HG03460 (cell line): Measurements from ENCODE around the gene TMEM204.

Experiments used
- ATAC-seq: cut with Tn5 transposase; IDR thresholded peaks from one replicate; pipeline ENCODE4 v1.9.1; 2021; ENCODE audit not compliant: unreplicated experiment

TMEM204 gene

DNA sequence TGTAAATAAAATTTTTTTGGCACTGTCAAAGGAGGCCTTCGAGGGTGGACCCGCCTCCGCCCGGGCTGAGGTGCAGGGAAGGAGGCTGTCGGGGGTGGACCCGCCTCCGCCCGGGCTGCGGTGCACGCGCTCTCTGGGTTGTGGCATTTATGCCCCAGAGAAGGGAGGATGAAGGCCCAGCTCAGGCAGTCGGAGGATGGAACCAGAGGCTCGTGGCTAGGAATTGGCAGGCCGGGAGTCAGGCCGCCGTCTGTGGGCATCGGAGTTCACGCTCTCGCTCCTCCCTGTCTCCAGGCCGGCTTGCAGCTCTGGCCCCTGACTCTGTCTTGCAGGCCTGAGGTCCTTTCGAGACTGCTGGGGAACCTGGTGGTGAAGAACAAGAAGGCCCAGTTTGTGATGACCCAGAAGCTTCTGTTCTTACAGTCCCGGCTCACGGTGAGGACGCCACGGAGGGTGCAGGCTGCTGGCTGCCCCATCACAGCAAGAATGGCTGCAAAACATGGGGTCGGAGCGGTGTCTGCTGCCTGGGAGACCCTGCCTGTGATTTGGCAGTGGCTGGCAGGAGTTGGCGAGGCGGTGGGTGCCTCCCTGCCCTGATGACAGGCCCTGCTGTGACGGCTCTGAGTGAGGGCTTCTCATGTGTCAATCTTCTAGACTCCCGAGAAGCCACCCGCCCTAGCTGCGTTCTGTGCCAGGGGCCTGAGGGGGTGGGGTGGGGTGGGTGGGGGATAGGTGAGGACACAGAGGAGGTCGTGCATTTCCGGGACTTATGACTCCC is 34.4 kb upstream of the TMEM204 start:
- no peak for ATAC-seq

DNA sequence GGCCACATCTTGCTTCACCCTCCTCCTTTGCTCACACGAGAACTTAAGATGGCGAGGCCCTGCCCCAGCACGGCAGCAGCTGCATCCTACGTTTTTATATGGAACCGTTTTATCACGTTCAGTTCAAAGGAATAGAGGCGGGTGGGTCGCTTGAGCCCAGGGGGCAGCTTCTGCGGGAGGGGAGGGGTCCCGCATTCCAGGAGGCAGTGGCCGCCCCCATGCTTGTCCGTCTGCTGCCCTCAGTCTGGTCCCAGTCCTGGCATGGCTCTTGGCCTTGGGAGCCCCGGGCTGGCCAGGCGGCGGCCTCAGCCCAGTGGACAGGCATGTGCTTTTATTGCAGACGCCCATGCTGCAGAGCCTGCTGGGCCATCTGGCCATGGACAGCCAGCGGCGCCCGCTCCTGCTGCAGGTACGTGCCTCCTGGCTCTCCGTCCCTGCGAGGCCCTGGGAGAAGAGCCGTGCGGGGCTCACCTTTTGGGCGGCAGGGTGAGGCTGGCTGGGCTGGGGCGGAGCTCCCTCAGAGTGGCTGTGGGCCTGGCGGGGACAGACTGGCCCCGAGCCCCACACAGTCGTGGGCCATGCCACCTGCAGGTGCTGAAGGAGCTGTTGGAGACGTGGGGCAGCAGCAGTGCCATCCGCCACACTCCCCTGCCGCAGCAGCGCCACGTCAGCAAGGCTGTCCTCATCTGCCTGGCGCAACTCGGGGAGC is 33.6 kb upstream of the TMEM204 start:
- no peak for ATAC-seq

DNA sequence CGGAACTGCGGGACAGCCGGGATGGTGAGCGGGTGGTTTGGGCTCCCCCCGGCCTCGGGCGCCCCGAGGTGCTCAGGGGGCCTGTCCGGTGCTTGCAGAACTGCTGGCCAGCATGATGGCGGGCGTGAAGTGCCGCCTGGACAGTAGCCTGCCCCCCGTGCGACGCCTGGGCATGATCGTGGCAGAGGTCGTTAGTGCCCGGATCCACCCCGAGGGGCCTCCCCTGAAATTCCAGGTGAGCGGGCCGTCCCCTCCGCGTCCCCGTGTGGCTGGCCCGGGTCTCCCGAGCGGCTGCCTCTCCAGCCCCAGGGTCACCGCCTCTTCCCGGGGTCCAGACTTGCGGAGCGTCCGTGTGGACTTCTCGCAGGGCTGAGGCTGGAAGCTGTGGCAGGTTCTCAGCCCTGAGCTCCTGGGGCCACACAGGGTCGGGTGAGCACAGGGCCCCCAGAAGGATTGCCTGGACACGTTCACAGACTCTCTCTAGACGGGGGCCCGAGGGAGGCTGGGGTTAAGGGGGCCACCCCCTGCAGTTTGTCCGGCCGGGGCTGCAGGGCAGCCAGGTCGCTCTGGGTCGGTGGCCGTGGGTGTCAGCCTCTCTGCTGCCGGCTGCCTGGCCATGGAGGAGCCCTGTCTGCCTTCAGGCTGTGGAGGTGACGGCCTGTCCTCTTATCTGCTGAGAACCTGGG is 32.9 kb upstream of the TMEM204 start:
- no peak for ATAC-seq

GRCh38 chr16:1501630-1502029 is 31.8 kb upstream of the TMEM204 start:
- ATAC-seq = no peak

GRCh38 chr16:1502092-1503004 is 31.1 kb upstream of the TMEM204 start:
- ATAC-seq = no peak

DNA sequence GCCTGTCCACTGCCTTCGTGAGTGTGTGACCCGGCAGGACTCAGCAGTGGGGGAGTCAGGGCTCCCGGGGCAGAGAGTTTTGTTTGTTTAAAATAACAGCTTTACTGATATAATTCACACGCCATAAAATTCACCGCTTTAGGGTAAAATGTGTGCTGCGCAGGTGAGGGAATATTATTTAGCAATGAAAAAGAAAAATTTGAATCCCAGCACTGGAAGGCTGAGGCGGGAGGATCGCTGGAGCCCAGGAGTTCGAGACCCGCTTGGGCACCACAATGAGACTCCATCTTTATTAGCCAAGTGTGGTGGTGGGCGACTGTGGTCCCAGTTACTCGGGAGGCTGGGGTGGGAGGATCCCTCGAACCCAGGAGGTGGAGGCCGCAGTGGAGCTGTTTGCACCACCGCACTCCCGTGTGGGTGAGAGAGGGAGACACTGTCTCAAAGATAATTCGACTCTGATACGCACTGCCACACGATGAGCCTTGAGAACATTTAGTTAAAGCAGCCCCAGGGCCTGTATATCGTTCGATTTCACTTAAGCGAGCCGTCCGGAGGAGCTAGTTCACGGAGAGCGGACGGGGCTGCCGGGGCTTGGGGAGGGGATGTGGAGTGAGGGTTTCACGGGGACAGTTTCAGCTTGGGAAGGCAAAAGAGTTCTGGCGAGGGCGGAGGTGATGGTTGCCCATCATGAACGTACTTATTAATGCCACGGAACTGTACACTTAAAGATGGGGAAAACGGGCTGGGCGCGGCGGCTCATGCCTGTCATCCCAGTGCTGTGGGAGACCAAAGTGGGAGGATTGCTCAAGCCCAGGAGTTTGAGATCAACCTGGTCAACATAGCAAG is 30.1 kb upstream of the TMEM204 start:
- ATAC-seq = no peak

- no peak for ATAC-seq
Observed at GRCh38 chr16:1505073-1505844, 28.2 kb upstream of the TMEM204 start.

GRCh38 chr16:1505912-1506311 is 27.6 kb upstream of the TMEM204 start:
- ATAC-seq = no peak

DNA sequence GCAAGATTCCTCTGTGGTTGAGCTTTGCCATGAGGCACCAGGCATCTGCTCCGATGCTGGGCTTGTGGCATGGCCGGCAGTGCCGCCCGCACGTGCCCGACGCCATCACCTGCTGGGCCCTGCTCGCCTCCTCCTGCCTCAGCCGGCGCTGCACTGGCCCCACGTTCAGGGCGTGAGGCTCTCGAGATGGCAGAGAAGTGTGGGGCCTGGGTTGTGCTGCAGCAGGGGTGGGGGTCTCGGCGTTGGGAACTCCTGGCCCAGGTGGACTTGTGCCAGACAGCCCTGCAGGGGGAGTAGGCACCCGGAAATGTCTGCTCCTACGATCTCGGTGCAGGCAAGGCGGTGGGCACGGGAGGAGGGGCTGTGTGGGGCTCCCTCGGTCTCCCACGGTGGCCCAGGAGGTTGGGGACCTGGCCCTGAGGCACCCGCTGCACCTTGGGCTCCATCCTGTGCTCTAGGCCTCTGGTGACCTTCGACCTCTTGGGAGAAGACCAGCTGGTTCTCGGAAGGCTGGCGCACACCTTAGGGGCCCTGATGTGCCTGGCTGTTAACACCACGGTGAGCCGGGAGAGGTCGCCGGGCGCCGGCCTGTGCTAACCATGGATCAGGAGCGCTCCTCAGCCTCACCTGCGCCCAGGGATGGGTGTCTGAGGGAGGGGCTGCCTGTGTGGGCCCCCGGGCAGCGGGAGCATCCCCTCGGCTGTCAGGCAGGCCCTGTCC is 26.8 kb upstream of the TMEM204 start:
- no peak for ATAC-seq

- ATAC-seq = no peak
Observed at GRCh38 chr16:1508494-1509187, 24.8 kb upstream of the TMEM204 start.

DNA sequence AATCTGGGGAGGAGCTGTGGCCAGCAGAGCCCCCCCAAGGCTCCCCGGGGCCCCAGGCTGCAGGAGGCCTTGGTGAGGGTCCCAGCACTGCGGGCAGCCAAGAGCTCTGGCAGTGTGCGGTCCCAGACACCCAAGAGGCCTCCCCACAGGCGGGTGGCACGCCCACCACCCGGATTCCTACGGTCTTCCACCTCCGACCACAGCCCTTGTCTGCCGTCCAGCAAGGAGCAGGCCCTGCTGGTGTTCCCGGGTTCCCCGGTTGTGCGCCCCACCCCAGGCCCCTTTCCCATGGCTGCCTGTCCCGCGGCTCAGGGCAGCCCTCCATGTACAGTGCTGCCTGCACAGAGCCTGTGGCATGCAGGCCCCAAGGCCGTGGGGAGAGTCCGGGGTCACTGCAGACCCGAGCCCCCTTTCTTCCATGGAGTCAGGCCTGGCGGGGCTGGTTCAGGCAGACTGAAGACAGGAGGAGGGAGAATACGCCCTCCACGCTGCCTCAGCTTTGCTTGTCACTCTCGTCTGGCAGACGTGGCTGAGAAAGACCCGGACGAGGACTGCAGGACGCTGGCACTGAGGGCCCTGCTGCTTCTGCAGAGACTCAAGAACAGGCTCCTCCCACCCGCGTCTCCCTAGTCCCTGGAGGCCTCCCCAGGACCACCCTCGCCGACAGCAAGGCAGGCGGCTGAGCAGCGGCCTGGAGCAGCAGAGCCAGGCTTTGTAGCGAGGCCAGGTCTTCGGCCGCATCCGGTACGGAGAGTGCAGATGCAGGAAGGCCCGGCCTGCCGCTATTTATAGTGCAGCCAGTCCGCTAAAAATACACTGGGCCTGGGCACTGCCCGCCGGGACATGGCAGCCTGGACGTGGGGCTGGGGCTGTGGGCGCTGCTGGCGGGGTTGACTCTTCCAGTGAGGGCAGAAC is 23.9 kb upstream of the TMEM204 start:
- ATAC-seq = no peak

DNA sequence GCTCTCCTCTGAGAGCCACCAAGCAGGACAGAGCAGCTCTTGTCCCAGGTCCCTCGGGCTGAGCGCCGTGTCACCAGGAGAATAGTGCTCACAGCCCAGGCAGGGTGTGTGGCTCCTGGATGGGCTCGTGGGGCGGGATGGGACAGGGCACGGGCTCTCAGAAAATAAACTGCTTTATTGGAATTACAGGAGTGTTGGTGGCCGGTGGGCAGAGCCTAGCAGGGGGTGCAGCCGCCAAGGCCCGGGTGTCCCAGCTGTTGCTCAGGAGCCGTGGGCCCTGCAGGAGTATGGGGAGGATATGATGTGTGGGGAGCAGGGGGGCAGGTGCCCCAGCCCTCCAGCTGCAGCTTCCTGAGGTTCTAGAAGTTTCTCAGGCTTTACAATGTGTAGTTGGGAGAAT is 23.2 kb upstream of the TMEM204 start:
- no peak for ATAC-seq

DNA sequence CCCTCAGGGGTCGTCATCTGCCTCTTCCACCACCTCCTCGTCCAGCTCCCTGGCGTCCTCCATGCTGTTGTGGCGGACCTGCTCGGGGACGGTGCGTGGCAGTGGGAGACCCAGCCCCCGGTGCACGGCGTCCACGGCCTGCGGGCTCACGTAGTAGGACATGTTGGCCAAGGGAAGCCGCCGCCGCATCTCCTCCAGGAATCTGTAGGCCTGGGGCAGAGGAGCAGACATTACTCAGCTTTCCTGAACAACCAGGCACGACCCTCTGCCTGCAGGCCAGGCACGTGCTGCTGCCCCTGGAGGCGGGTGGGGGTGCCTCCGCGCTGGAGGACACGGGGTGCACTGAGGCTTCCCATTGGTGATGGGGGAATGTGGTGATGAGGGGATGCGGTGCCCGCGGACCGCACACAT is 22.5 kb upstream of the TMEM204 start:
- no peak for ATAC-seq

GRCh38 chr16:1511662-1512569 is 21.6 kb upstream of the TMEM204 start:
- ATAC-seq = no peak

GRCh38 chr16:1512774-1513173 is 20.7 kb upstream of the TMEM204 start:
- ATAC-seq = no peak

DNA sequence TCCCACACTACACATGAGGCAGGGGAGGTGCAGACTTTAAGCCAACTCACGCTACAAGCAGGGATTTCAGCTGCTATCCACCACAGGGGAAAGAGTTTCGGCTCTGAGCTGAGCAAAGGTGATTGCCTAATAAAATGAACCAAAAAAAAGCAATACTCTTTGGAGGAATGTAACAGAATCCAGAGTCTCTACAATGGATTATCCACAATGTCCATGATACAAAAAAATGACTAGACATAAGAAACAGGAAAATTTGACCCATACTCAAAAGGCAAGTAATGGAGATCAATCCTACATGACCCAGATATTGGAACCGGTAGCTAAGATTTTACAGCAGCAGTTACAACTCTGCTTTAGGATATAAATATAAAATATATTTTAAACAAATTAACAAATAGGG is 19.0 kb upstream of the TMEM204 start:
- ATAC-seq = no peak
